Mesenchymal stem cell (in vitro differentiated cells and primary cell): Measurements from ENCODE around the gene ALDH1A3.

Experiments used
- DNase-seq: peaks from one replicate; pipeline ENCODE4 v3.0.0-alpha.2; 2013
- H2AFZ ChIP-seq: one replicate; pipeline ENCODE4 v1.6.1; 2013; ENCODE audit warnings: low read depth, mild to moderate bottlenecking, control low read depth, inconsistent platforms, low read length, moderate library complexity
- H2AK5ac ChIP-seq: 2 replicates; pipeline ENCODE4 v1.6.1; 2013; ENCODE audit warnings: low read length, moderate library complexity, mild to moderate bottlenecking, inconsistent platforms; ENCODE audit not compliant: severe bottlenecking
- H2BK120ac ChIP-seq: one replicate; pipeline ENCODE4 v1.6.1; 2013; ENCODE audit warnings: low read depth, mild to moderate bottlenecking, inconsistent platforms, low read length, moderate library complexity
- H2BK12ac ChIP-seq, 2 experiments: one replicate each; pipeline ENCODE4 v1.6.1; 2013; ENCODE audit warnings: inconsistent platforms in 2 of 2, low read length in 2 of 2, mild to moderate bottlenecking in 2 of 2, moderate library complexity in 2 of 2, control low read depth in 1 of 2
- H2BK15ac ChIP-seq: one replicate; pipeline ENCODE4 v1.6.1; 2013; ENCODE audit warnings: mild to moderate bottlenecking, low read depth, inconsistent platforms; ENCODE audit not compliant: poor library complexity, severe bottlenecking
- H2BK5ac ChIP-seq: 2 replicates; pipeline ENCODE4 v1.6.1; 2013; ENCODE audit warnings: low read depth, mild to moderate bottlenecking, low read length, control low read depth, inconsistent platforms; ENCODE audit not compliant: poor library complexity, severe bottlenecking
- H3K14ac ChIP-seq, 2 experiments: one replicate each; pipeline ENCODE4 v1.6.1; 2013; ENCODE audit warnings: inconsistent platforms in 2 of 2, low read length in 2 of 2, control low read depth in 1 of 2, mild to moderate bottlenecking in 1 of 2, moderate library complexity in 1 of 2
- H3K18ac ChIP-seq, 2 experiments: one replicate each; pipeline ENCODE4 v1.6.1; 2013; ENCODE audit warnings: inconsistent platforms in 2 of 2, low read length in 2 of 2, control low read depth in 1 of 2, low read depth in 1 of 2, mild to moderate bottlenecking in 1 of 2
- H3K23ac ChIP-seq, 2 experiments: one replicate each; pipeline ENCODE4 v1.6.1; 2013; ENCODE audit warnings: inconsistent platforms in 2 of 2, low read length in 2 of 2, mild to moderate bottlenecking in 2 of 2, moderate library complexity in 2 of 2, control low read depth in 1 of 2
- H3K27ac ChIP-seq: 2 replicates; pipeline ENCODE4 v1.5.1; 2013; ENCODE audit warnings: mild to moderate bottlenecking, moderate library complexity, low read length, control low read depth, inconsistent platforms; ENCODE audit not compliant: poor library complexity, severe bottlenecking
- H3K27me3 ChIP-seq, 2 experiments: 2 replicates each; pipeline versions ENCODE4 v1.6.1 to v1.7.0; 2013; ENCODE audit warnings: low read length in 2 of 2, mild to moderate bottlenecking in 2 of 2, moderate library complexity in 2 of 2, control low read depth in 1 of 2, inconsistent platforms in 1 of 2; ENCODE audit not compliant: control insufficient read depth in 1 of 2, insufficient read depth in 1 of 2
- H3K36me3 ChIP-seq, 2 experiments: 2 replicates each; pipeline versions ENCODE4 v1.6.1 to v1.7.0; 2013; ENCODE audit warnings: low read length in 2 of 2, control low read depth in 1 of 2, inconsistent platforms in 1 of 2, low read depth in 1 of 2, mild to moderate bottlenecking in 1 of 2; ENCODE audit not compliant: insufficient read depth in 2 of 2, control insufficient read depth in 1 of 2
- H3K4ac ChIP-seq, 2 experiments: one replicate each; pipeline ENCODE4 v1.6.1; 2013; ENCODE audit warnings: inconsistent platforms in 2 of 2, low read length in 2 of 2, mild to moderate bottlenecking in 2 of 2, moderate library complexity in 2 of 2, control low read depth in 1 of 2, low read depth in 1 of 2
- H3K4me1 ChIP-seq: 2 replicates; pipeline ENCODE4 v1.6.1; 2013; ENCODE audit warnings: low read depth, low read length, control low read depth; ENCODE audit not compliant: control insufficient read depth, insufficient read depth
- H3K4me2 ChIP-seq: 2 replicates; pipeline ENCODE4 v1.6.1; 2013; ENCODE audit warnings: low read length, mild to moderate bottlenecking, inconsistent platforms; ENCODE audit not compliant: poor library complexity, severe bottlenecking
- H3K4me3 ChIP-seq, 2 experiments: 2 replicates each; pipeline versions ENCODE4 v1.5.1 to v1.7.0; 2013; ENCODE audit warnings: low read length in 2 of 2, mild to moderate bottlenecking in 2 of 2, control low read depth in 1 of 2, low read depth in 1 of 2; ENCODE audit not compliant: insufficient read depth in 1 of 2
- H3K79me1 ChIP-seq: replicated peaks from 2 replicates; pipeline ENCODE4 v1.6.1; 2013; ENCODE audit warnings: mild to moderate bottlenecking, control low read depth, low read length, inconsistent platforms; ENCODE audit not compliant: poor library complexity, severe bottlenecking
- H3K9ac ChIP-seq: 2 replicates; pipeline ENCODE4 v1.7.0; 2013; ENCODE audit warnings: mild to moderate bottlenecking, low read length, moderate library complexity
- H3K9me3 ChIP-seq: 2 replicates; pipeline ENCODE4 v1.7.0; 2013; ENCODE audit warnings: mild to moderate bottlenecking, low read length; ENCODE audit not compliant: control insufficient read depth
- H4K8ac ChIP-seq: one replicate; pipeline ENCODE4 v1.6.1; 2013; ENCODE audit warnings: inconsistent platforms, mild to moderate bottlenecking, low read length, moderate library complexity
- H4K91ac ChIP-seq: one replicate; pipeline ENCODE4 v1.6.1; 2013; ENCODE audit warnings: mild to moderate bottlenecking, low read length, inconsistent platforms
- WGBS: methylation state at CpG from one replicate; pipeline ENCODE4 v1.1.7; 2013; ENCODE audit warnings: mixed read lengths; 5-methylcytosine and 5-hydroxymethylcytosine counted together

Gene ALDH1A3

GRCh38 chr15:100863075-100863795, 16.4 kb upstream of the ALDH1A3 start:
- no peak overlapping the region for H3K4me2 ChIP-seq
- no peak overlapping the region for H3K14ac ChIP-seq
- no peak overlapping the region for H2AK5ac ChIP-seq
- H3K9me3 ChIP-seq = peaks cover 13% of the 10 kb centered on the region
- H3K27me3 ChIP-seq = peaks cover 0 to 10% of the 10 kb centered on the region in 2 experiments
- no peak overlapping the region for H2AFZ ChIP-seq
- no peak overlapping the region for H3K23ac ChIP-seq
- no peak overlapping the region for H2BK5ac ChIP-seq
- no peak for DNase-seq
- no peak overlapping the region for H3K4me3 ChIP-seq
- H3K18ac ChIP-seq = no peak overlapping the region
- H4K91ac ChIP-seq = no peak overlapping the region
- H3K79me1 ChIP-seq = no peaks in the 10 kb centered on the region
- H3K9ac ChIP-seq = peak overlapping the region; percentile 35
- no peaks in the 10 kb centered on the region for H3K4me1 ChIP-seq
- H2BK12ac ChIP-seq = peak overlapping the region in 1 of 2 experiments; percentile 5
- peak overlapping the region; percentile 4 for H4K8ac ChIP-seq
- H3K36me3 ChIP-seq = no peaks in the 10 kb centered on the region
- 55% methylated on average over 4 of the region's 7 CpGs for WGBS
- H2BK15ac ChIP-seq = no peak overlapping the region
- H2BK120ac ChIP-seq = peak overlapping the region; percentile 73
- H3K27ac ChIP-seq = no peak overlapping the region
- peak overlapping the region in 1 of 2 experiments; percentile 57 for H3K4ac ChIP-seq

- H3K4me1 ChIP-seq = no peaks in the 10 kb centered on the region
- no peak overlapping the region for H3K23ac ChIP-seq
- no peak overlapping the region for H2BK120ac ChIP-seq
- peak; percentile 96 for DNase-seq
- H3K4me2 ChIP-seq = no peak overlapping the region
- H2BK15ac ChIP-seq = no peak overlapping the region
- H3K36me3 ChIP-seq = no peaks in the 10 kb centered on the region
- H3K4ac ChIP-seq = no peak overlapping the region
- no peaks in the 10 kb centered on the region for H3K79me1 ChIP-seq
- H2AK5ac ChIP-seq = no peak overlapping the region
- no peak overlapping the region for H2AFZ ChIP-seq
- H3K9me3 ChIP-seq = peaks cover 13% of the 10 kb centered on the region
- H3K9ac ChIP-seq = peak overlapping the region; percentile 35
- WGBS = 56% methylated on average over 15 of the region's 15 CpGs
- H3K18ac ChIP-seq = no peak overlapping the region
- no peak overlapping the region for H4K8ac ChIP-seq
- peak overlapping the region; percentile 21 for H4K91ac ChIP-seq
- peak overlapping the region in 1 of 2 experiments; percentile 7 for H3K14ac ChIP-seq
- peaks cover 0 to 5% of the 10 kb centered on the region in 2 experiments for H3K27me3 ChIP-seq
- no peak overlapping the region for H2BK12ac ChIP-seq
- no peak overlapping the region for H3K4me3 ChIP-seq
- no peak overlapping the region for H2BK5ac ChIP-seq
- no peak overlapping the region for H3K27ac ChIP-seq
These were observed 15.8 kb upstream of the ALDH1A3 start for GRCh38 chr15:100863796-100864267.

- Histone ChIP-seq H3K36me3 (no peaks in the 10 kb centered on the region), H2BK12ac (peak overlapping the region in 1 of 2 experiments; percentile 7), H3K27me3 (peaks cover 0 to 4% of the 10 kb centered on the region in 2 experiments), H3K4me3 (no peak overlapping the region), H3K79me1 (no peaks in the 10 kb centered on the region), H3K9me3 (peaks cover 6% of the 10 kb centered on the region), H2BK15ac (no peak overlapping the region), H2AFZ (no peak overlapping the region), H3K14ac (peak overlapping the region in 1 of 2 experiments; percentile 4), H3K4ac (no peak overlapping the region), H3K4me2 (no peak overlapping the region), H2AK5ac (no peak overlapping the region), H3K18ac (peak overlapping the region in 1 of 2 experiments; percentile 50), H2BK120ac (no peak overlapping the region), H2BK5ac (no peak overlapping the region), H4K91ac (no peak overlapping the region), H3K23ac (no peak overlapping the region), H4K8ac (no peak overlapping the region), H3K27ac (no peak overlapping the region), H3K9ac (no peak overlapping the region), H3K4me1 (no peaks in the 10 kb centered on the region)
- DNase-seq = no peak
- 90% methylated on average over 11 of the region's 12 CpGs for WGBS
These were observed 13.0 kb upstream of the ALDH1A3 start for GRCh38 chr15:100866386-100867330.

- 96% methylated on average over 2 of the region's 3 CpGs for WGBS
- no peak overlapping the region for H3K4ac ChIP-seq
- H3K23ac ChIP-seq = no peak overlapping the region
- no peaks in the 10 kb centered on the region for H3K4me1 ChIP-seq
- H2AFZ ChIP-seq = no peak overlapping the region
- no peak overlapping the region for H2AK5ac ChIP-seq
- no peak overlapping the region for H4K8ac ChIP-seq
- DNase-seq = no peak
- no peak overlapping the region for H2BK12ac ChIP-seq
- peaks cover 6% of the 10 kb centered on the region for H3K9me3 ChIP-seq
- no peak overlapping the region for H3K4me2 ChIP-seq
- no peaks in the 10 kb centered on the region for H3K36me3 ChIP-seq
- H3K79me1 ChIP-seq = no peaks in the 10 kb centered on the region
- no peak overlapping the region for H2BK120ac ChIP-seq
- H3K9ac ChIP-seq = no peak overlapping the region
- H3K14ac ChIP-seq = no peak overlapping the region
- H3K27me3 ChIP-seq = peaks cover 0 to 11% of the 10 kb centered on the region in 2 experiments
- no peak overlapping the region for H4K91ac ChIP-seq
- no peak overlapping the region for H3K27ac ChIP-seq
- no peak overlapping the region for H3K18ac ChIP-seq
- H3K4me3 ChIP-seq = no peak overlapping the region
- H2BK15ac ChIP-seq = no peak overlapping the region
- no peak overlapping the region for H2BK5ac ChIP-seq
These were observed 12.2 kb upstream of the ALDH1A3 start for GRCh38 chr15:100867433-100867832.
